B cell (primary cell): ENCODE results near the gene PSME3.

Source experiments
- EZH2 ChIP-seq: IDR thresholded peaks from 2 replicates; pipeline ENCODE4 v1.6.1; 2012; ENCODE audit warnings: borderline replicate concordance, low read depth, mild to moderate bottlenecking, moderate library complexity, low read length; ENCODE audit not compliant: insufficient read depth, poor library complexity, severe bottlenecking
- TF ChIP-seq, protein P1 (sequence below): fragments of 200-600 bp; IDR thresholded peaks from one replicate; pipeline ENCODE4 v1.8.0; 2022; ENCODE audit warnings: antibody characterized with exemption, mild to moderate bottlenecking

DNA sequence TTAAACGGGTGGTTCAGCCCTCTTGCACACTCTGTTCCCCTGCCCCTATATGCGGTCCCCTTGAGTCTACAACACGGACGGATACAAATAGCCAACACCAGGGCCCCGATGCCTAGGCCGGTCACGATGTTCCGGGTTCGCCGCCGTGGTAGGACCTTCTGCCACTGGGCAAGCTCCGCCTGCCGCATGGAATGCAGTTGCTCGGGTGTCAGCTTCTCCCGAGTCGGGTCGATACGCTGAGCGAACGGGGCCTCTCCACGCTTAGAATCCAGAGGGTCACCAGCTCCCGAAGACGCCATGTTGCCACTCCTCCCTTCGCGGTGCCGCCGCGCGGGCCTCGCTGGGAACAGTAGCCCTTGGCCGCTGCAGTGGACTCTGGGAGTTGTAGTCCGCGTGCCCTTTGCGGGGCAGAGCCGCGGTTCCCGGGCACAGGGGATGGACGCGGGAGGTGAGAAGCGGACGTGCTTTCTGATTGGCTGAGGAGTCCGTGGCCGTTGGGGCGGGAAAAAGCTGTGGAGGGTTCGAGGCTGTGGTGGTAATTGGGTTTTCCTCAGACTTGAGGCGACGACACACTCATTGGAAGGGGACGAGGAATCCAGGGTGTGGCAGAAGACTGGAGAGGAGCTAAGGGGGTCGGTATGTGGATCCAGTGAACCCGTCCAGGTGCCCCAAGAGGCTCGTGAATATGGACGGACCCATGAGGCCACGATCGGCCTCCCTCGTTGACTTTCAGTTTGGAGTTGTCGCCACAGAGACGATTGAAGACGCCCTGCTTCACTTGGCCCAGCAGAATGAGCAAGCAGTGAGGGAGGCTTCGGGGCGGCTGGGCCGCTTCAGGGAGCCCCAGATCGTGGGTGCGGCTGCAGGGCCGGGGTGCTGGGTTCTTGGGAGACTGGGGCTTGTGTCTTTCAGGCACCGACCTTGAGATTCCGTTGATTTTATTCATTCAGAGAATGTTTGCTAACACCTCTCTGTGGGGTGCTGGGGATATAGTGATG, 34.5 kb upstream of the PSME3 start, which contains the start of the genes CNTD1 and COA3:
- TF ChIP-seq, protein P1, sequence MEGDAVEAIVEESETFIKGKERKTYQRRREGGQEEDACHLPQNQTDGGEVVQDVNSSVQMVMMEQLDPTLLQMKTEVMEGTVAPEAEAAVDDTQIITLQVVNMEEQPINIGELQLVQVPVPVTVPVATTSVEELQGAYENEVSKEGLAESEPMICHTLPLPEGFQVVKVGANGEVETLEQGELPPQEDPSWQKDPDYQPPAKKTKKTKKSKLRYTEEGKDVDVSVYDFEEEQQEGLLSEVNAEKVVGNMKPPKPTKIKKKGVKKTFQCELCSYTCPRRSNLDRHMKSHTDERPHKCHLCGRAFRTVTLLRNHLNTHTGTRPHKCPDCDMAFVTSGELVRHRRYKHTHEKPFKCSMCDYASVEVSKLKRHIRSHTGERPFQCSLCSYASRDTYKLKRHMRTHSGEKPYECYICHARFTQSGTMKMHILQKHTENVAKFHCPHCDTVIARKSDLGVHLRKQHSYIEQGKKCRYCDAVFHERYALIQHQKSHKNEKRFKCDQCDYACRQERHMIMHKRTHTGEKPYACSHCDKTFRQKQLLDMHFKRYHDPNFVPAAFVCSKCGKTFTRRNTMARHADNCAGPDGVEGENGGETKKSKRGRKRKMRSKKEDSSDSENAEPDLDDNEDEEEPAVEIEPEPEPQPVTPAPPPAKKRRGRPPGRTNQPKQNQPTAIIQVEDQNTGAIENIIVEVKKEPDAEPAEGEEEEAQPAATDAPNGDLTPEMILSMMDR: no peak
- TF ChIP-seq EZH2: no peak
